HepG2 (cell line): ENCODE measurements around the gene CCM2. TPM values are rescaled to one million over a fixed set of nuclear protein-coding genes. Genes with fewer than 3 reads are reported as not detected.
A peak's percentile ranks its signal among the peaks of the same experiment; 100 is the strongest.

Experiments
- ATF6 ChIP-seq: sonication (generic); formaldehyde crosslinking; conservative IDR thresholded peaks from 2 replicates; pipeline ENCODE4 v1.4.0; 2020; ENCODE audit warnings: missing genetic modification reagents
- EEA1 ChIP-seq: sonication (generic); formaldehyde crosslinking; IDR thresholded peaks from 2 replicates; pipeline ENCODE4 v1.5.1; 2020; ENCODE audit warnings: mild to moderate bottlenecking, missing genetic modification reagents, borderline replicate concordance
- HMGXB4 ChIP-seq, 2 experiments: sonication (generic) in 1 of 2; formaldehyde crosslinking in 1 of 2; IDR thresholded peaks; 2 replicates each; pipeline versions ENCODE4 v1.4.0 to v1.6.1; 2018 to 2020; ENCODE audit warnings: missing genetic modification reagents in 2 of 2, borderline replicate concordance in 1 of 2, low read depth in 1 of 2, mild to moderate bottlenecking in 1 of 2, missing biosample characterization in 1 of 2
- ISL2 ChIP-seq: sonication (generic); formaldehyde crosslinking; IDR thresholded peaks from 2 replicates; pipeline ENCODE4 v1.5.0; 2020; ENCODE audit warnings: missing genetic modification reagents
- RARA ChIP-seq: IDR thresholded peaks from 2 replicates; pipeline ENCODE4 v1.6.1; 2016; ENCODE audit warnings: missing genetic modification reagents, missing compliant biosample characterization
- ZFYVE20 ChIP-seq: sonication (generic); formaldehyde crosslinking; IDR thresholded peaks from 2 replicates; pipeline ENCODE4 v1.8.0; 2023; ENCODE audit warnings: low read depth, mild to moderate bottlenecking, moderate library complexity, missing genetic modification reagents, borderline replicate concordance
- ZNF224 ChIP-seq: sonication (generic); formaldehyde crosslinking; IDR thresholded peaks from 2 replicates; pipeline ENCODE4 v1.5.0; 2020; ENCODE audit warnings: mild to moderate bottlenecking, missing genetic modification reagents
- ZNF264 ChIP-seq: sonication (generic); formaldehyde crosslinking; IDR thresholded peaks from 2 replicates; pipeline ENCODE4 v1.4.0; 2020; ENCODE audit warnings: missing genetic modification reagents
- ZNF317 ChIP-seq: sonication (generic); formaldehyde crosslinking; IDR thresholded peaks from 2 replicates; pipeline ENCODE4 v1.5.0; 2020; ENCODE audit warnings: mild to moderate bottlenecking, missing genetic modification reagents
- ZNF451 ChIP-seq: sonication (generic); formaldehyde crosslinking; IDR thresholded peaks from 2 replicates; pipeline ENCODE4 v1.5.0; 2020; ENCODE audit warnings: mild to moderate bottlenecking, missing genetic modification reagents
- ZNF639 ChIP-seq: conservative IDR thresholded peaks from 2 replicates; pipeline ENCODE4 v1.6.1; 2018; ENCODE audit warnings: missing genetic modification reagents
- ZNF709 ChIP-seq: sonication (generic); formaldehyde crosslinking; IDR thresholded peaks from 2 replicates; pipeline ENCODE4 v1.5.0; 2020; ENCODE audit warnings: mild to moderate bottlenecking, missing genetic modification reagents
- ZXDC ChIP-seq: sonication (generic); formaldehyde crosslinking; IDR thresholded peaks from 2 replicates; pipeline ENCODE4 v1.5.0; 2020; ENCODE audit warnings: mild to moderate bottlenecking, missing genetic modification reagents
- polyA plus RNA-seq, 8 experiments: library from polyadenylated mRNA; depleted of rRNA in 3 of 8; stranded (reverse) in 7 of 8; unstranded in 1 of 8; fragments of >200 nt; fragmentation: Illumina TruSeq in 4 of 8; extraction: Trizol in 4 of 8; gene quantifications; 2 replicates each; pipeline versions ENCODE4 v1.2.1 to v1.2.3, GENCODE V29; 2011 to 2016; ENCODE audit warnings: low read depth in 4 of 8, missing spikeins in 1 of 8, mixed read lengths in 1 of 8; ENCODE audit not compliant: insufficient read depth in 1 of 8
- total RNA-seq, 5 experiments: library from RNA; depleted of rRNA; stranded (reverse); fragments of >200 nt; fragmentation: Illumina TruSeq; extraction: Trizol; gene quantifications; 2 replicates each; pipeline ENCODE4 v1.2.3, GENCODE V29; 2016; ENCODE audit warnings: low read depth in 1 of 5
- TF ChIP-seq, protein P1 (sequence below), 2 experiments: sonication (generic) in 1 of 2; formaldehyde crosslinking in 1 of 2; IDR thresholded peaks; 2 replicates each; pipeline versions ENCODE4 v1.5.1 to v1.6.1; 2011 to 2020; ENCODE audit warnings: borderline replicate concordance in 1 of 2, low read depth in 1 of 2, low read length in 1 of 2, mild to moderate bottlenecking in 1 of 2, missing genetic modification reagents in 1 of 2, moderate library complexity in 1 of 2
- TF ChIP-seq, protein P2 (sequence below): sonication (generic); formaldehyde crosslinking; IDR thresholded peaks from 2 replicates; pipeline ENCODE4 v1.5.0; 2020; ENCODE audit warnings: missing genetic modification reagents, mild to moderate bottlenecking, borderline replicate concordance

The CCM2 gene
- total and polyA plus RNA-seq, 2 of the 13 experiments (the other 11 are each of a cell fraction or from before 2014, with no cell fraction given): 13.7 to 15.8 TPM

- TF ChIP-seq ATF6: no peak
- peak; percentile 69; the same call in 1 of the 2 replicates for TF ChIP-seq ZNF224 (CRISPR knock-in tag)
- no peak for TF ChIP-seq ZNF639 (CRISPR knock-in tag)
- peak in 1 of 2 experiments; percentile 56; a peak in 2 of 4 replicates for TF ChIP-seq HMGXB4 (CRISPR knock-in tag; IDR thresholded peaks at IDR 0.05; ENCODE audit: borderline replicate concordance in 1 of 2, low read depth in 1 of 2)
- 0 out of 2 replicates have a peak, but pooled peaks have one; percentile 26 for TF ChIP-seq ISL2 (CRISPR knock-in tag)
- TF ChIP-seq ZNF451 (CRISPR knock-in tag): peak; percentile 57; the same call in 1 of the 2 replicates
- TF ChIP-seq, protein P1, sequence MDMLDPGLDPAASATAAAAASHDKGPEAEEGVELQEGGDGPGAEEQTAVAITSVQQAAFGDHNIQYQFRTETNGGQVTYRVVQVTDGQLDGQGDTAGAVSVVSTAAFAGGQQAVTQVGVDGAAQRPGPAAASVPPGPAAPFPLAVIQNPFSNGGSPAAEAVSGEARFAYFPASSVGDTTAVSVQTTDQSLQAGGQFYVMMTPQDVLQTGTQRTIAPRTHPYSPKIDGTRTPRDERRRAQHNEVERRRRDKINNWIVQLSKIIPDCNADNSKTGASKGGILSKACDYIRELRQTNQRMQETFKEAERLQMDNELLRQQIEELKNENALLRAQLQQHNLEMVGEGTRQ (IDR thresholded peaks at IDR 0.05; ENCODE audit: low read depth, low read length): no peak
- TF ChIP-seq, protein P1 (CRISPR knock-in tag; IDR thresholded peaks at IDR 0.05; ENCODE audit: borderline replicate concordance): no peak
- TF ChIP-seq ZNF264: no peak
- no peak for TF ChIP-seq ZNF317
- TF ChIP-seq, protein P2, sequence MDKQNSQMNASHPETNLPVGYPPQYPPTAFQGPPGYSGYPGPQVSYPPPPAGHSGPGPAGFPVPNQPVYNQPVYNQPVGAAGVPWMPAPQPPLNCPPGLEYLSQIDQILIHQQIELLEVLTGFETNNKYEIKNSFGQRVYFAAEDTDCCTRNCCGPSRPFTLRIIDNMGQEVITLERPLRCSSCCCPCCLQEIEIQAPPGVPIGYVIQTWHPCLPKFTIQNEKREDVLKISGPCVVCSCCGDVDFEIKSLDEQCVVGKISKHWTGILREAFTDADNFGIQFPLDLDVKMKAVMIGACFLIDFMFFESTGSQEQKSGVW: no peak
- no peak for TF ChIP-seq ZNF709
- TF ChIP-seq ZXDC (CRISPR knock-in tag): no peak
- no peak for TF ChIP-seq EEA1 (CRISPR knock-in tag)
- no peak for TF ChIP-seq ZFYVE20 (CRISPR knock-in tag)
- TF ChIP-seq RARA (CRISPR knock-in tag): no peak
Measured at GRCh38 chr7:44967571-44968446, 32.2 kb upstream of the CCM2 start (continued).
